IPS-18c (cell line): Measurements from ENCODE around the gene ADAM22.
A peak's percentile ranks its signal among the peaks of the same experiment; 100 is the strongest.
"Not testable (repeated sequence)": the region's sequence is repeated elsewhere in the genome, so short reads cannot be mapped to it uniquely, and the experiment has no call there.

ENCODE experiments used
- H3K4me3 ChIP-seq: 2 replicates; pipeline ENCODE4 v1.7.0; 2013; ENCODE audit warnings: low read depth, mild to moderate bottlenecking, low read length, moderate library complexity; ENCODE audit not compliant: insufficient read depth
- H3K9me3 ChIP-seq: one replicate; pipeline ENCODE4 v1.6.1; 2013; ENCODE audit warnings: mild to moderate bottlenecking, low read length, moderate library complexity; ENCODE audit not compliant: control insufficient read depth, insufficient read depth

ADAM22 gene

DNA sequence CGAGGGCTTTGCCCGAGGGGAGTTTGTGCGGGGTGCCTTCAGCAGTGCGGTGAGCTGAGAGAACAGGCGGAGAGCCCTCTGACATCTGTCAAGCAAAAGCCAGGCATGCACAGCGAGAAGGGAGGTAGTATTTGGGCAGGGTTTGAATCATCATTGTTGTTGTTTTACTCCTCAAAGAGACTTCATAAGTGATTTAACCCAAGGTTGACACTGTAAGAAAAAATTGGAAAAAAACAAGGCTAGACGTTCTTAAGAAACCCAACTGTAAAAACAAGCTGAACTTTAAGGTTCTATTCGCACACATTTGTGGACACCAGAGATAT lies 1.3 kb downstream of the ADAM22 start:
- Histone ChIP-seq H3K9me3 (no peaks in the 10 kb centered on the region), H3K4me3 (peak overlapping the region; percentile 84)

GRCh38 chr7:87941138-87941537 lies 7.1 kb downstream of the ADAM22 start:
- H3K9me3 ChIP-seq: no peaks in the 10 kb centered on the region
- H3K4me3 ChIP-seq: no peak overlapping the region

- Histone ChIP-seq H3K9me3 (no peaks in the 10 kb centered on the region), H3K4me3 (no peak overlapping the region)
These were observed 10.5 kb downstream of the ADAM22 start for GRCh38 chr7:87944547-87944946.

- H3K9me3 ChIP-seq, H3K4me3 ChIP-seq: not testable (repeated sequence)
These were observed 11.9 kb downstream of the ADAM22 start for GRCh38 chr7:87945926-87946325.

DNA sequence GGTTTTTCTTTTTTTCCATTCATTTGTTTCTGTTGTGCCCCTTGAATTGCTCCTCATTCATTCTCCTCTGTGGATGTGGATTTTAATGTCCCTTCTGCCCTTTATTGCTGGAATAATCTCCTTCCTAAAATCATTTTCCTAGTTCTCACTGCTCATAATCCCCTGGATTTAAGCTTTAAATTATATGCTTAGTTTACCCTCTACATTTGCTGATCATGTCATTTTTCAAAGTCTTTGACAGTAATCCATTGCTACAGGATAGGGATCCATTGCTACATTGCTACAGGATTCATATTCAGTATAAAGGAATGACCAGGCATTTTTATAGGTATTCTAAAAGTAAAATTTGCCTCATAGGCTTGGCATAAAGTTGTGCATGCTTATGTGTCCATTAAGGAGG lies 14.3 kb downstream of the ADAM22 start:
- Histone ChIP-seq H3K9me3 (no peaks in the 10 kb centered on the region), H3K4me3 (no peak overlapping the region)

DNA sequence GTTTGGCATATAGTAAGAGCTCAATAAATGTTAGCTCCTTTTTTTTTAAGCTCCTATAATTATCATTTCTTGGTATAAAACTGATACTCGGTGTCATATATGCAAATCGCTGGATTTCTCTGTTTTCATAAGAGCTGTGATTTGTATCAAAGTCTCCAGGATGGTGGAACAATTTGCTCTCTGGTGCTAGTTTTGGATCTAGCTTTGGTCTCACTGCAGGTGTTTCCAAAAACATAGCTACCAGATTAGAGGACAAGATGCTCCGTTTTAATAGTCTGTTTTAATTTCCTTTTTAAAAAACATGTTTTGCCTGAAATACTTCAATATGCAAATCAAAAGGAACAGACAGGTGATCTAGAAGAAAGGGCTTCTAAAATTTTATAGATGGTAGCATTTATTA lies 25.3 kb downstream of the ADAM22 start:
- peaks cover 5% of the 10 kb centered on the region for H3K9me3 ChIP-seq
- H3K4me3 ChIP-seq: no peak overlapping the region

- H3K4me3 ChIP-seq: no peak overlapping the region
- peaks cover 5% of the 10 kb centered on the region for H3K9me3 ChIP-seq
These were observed 26.2 kb downstream of the ADAM22 start for GRCh38 chr7:87960239-87960638.

DNA sequence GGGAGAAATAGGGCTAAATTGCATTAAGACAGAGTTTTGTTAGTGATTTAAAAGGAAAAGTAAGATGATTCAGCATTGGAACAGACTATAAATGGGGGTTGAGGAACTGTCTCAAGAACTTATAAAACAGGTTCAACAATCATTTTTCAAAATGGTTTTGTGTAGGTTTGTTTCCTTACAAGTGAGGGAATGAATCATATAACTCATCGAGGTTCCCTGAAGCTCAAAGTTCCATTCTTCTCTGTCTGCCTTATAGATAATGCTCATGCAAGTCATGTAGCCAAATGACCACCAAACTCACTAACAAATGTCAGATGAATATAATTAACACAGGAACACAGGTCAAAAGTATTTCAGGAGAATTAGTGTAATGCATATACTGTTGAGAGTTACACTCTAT lies 27.7 kb downstream of the ADAM22 start:
- H3K9me3 ChIP-seq: no peaks in the 10 kb centered on the region
- no peak overlapping the region for H3K4me3 ChIP-seq

- Histone ChIP-seq H3K4me3 (no peak overlapping the region), H3K9me3 (no peaks in the 10 kb centered on the region)
These were observed 32.2 kb downstream of the ADAM22 start for GRCh38 chr7:87966271-87966670.

DNA sequence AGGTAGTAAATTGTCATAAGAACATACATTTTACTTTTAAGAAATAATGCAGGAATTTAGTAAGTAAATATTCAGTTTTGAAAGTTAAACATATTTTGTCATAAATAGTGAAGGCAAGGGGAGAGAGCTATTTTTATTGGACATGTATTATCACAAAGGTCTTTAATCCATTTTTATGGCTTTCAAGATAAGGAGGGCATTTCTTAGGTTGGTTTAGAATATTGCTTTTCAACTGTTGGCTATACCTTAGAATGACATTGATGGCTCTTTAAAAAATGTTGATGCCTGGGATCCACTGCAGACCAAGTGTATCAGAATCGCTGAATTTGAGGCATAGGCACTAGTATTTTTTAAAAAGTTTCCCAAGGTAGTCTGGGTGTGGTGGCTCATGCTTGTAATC lies 34.0 kb downstream of the ADAM22 start:
- no peak overlapping the region for H3K4me3 ChIP-seq
- no peaks in the 10 kb centered on the region for H3K9me3 ChIP-seq

DNA sequence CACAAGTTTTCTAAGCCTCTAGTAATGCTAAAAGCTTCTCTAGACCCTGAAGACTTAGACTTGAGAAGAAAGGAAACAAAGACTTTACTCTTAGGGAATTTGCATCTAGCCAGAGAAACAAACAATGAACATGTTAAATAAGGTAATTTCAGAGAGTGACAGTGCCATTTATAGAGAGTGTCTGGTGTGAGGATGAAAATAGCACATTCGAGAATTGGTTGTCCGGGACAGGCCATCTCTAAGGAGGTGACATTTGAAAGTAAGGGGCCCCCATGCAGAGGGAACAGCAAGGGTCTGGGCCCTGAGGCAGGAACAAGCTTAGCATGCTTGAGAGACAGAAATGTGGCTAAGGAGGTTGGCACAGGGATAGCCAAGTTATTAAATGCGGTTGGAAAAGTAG lies 48.1 kb downstream of the ADAM22 start:
- Histone ChIP-seq H3K4me3 (no peak overlapping the region), H3K9me3 (no peaks in the 10 kb centered on the region)

- no peaks in the 10 kb centered on the region for H3K9me3 ChIP-seq
- H3K4me3 ChIP-seq: no peak overlapping the region
These were observed 50.0 kb downstream of the ADAM22 start for GRCh38 chr7:87984088-87984487.

- Histone ChIP-seq H3K9me3 (no peaks in the 10 kb centered on the region), H3K4me3 (no peak overlapping the region)
These were observed 59.2 kb downstream of the ADAM22 start for GRCh38 chr7:87993269-87993668.

GRCh38 chr7:87999261-87999660 lies 65.2 kb downstream of the ADAM22 start:
- no peak overlapping the region for H3K4me3 ChIP-seq
- no peaks in the 10 kb centered on the region for H3K9me3 ChIP-seq

GRCh38 chr7:88001744-88002530 lies 67.9 kb downstream of the ADAM22 start:
- Histone ChIP-seq H3K4me3 (no peak overlapping the region), H3K9me3 (no peaks in the 10 kb centered on the region)

GRCh38 chr7:88002617-88003016 lies 68.6 kb downstream of the ADAM22 start:
- no peak overlapping the region for H3K4me3 ChIP-seq
- no peaks in the 10 kb centered on the region for H3K9me3 ChIP-seq

DNA sequence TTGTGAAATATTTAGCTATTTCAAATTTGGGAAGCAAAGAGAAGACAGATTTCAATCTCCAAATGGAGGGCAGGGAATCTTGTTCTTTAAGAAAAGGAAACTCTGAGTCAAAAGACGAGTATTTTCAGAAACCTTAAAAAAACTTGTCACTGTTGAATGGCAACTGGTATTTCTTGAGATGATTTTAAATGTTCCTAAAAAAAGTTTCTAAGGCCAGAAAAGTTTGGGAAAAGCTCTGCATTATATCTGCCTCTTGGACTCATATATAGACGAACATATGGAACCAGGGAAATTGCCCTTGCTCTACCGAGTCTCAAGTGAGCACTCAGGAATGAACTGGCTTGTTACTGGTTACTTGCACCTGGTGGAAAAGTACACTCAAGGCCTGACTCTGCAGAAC lies 69.5 kb downstream of the ADAM22 start:
- Histone ChIP-seq H3K4me3 (no peak overlapping the region), H3K9me3 (no peaks in the 10 kb centered on the region)

GRCh38 chr7:88005191-88005590 lies 71.1 kb downstream of the ADAM22 start:
- Histone ChIP-seq H3K9me3 (no peaks in the 10 kb centered on the region), H3K4me3 (no peak overlapping the region)

DNA sequence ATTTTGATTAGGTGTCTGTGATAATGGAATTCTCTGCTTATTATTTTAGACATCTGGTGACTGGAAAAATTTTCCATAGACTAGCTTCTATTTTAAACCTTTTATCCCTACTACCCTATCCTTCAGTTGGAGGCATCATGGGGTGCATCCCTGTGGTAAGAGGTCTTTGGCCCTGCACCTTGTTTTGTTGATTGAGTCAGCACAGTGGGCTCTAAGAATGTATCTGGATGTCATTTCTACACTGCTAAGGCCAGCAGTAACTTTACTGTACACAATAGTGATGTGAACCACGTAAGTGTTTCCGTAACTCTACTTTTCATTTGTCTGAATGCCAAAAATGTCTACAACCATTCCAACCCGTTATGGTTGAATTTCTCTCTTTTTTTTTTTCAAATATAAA lies 75.6 kb downstream of the ADAM22 start:
- Histone ChIP-seq H3K9me3 (no peaks in the 10 kb centered on the region), H3K4me3 (no peak overlapping the region)
